ENCODE measurements around the gene MYF5.

DNA sequence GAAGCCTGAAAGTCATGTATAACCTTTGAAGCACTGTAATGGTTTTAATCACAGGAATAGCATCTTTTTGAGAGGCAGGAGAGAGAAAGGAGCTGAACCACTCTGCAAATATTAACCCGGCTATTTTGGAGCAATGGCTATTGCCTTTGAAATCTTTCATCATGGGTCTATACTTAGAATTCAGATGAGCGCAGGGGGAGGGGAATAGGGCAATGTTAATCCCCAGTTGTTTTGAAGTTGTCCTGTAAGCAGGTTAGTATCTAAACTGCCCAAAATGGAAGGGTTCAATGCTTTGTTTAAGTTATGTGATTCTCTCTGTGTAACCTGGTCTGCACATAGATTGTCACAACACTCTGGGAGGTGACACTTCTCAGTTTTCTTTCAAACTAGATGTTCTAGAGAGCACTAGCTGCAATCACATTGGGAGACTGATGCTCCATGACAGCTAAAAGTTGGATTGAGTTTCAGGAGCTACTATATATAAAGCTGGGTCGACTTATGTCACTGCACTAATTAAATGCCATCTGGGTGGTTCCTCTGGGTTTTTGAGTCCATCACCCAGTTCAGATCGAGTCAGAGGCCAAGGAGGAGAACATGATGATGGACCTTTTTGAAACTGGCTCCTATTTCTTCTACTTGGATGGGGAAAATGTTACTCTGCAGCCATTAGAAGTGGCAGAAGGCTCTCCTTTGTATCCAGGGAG lies 9.4 kb upstream of the MYF5 start, which contains the start of gene MYF6:
- TF ChIP-seq EP300 (IDR thresholded peaks at IDR 0.05) (no peak), POLR2A (IDR thresholded peaks at IDR 0.05) (no peak)
- TF ChIP-seq, protein P1, sequence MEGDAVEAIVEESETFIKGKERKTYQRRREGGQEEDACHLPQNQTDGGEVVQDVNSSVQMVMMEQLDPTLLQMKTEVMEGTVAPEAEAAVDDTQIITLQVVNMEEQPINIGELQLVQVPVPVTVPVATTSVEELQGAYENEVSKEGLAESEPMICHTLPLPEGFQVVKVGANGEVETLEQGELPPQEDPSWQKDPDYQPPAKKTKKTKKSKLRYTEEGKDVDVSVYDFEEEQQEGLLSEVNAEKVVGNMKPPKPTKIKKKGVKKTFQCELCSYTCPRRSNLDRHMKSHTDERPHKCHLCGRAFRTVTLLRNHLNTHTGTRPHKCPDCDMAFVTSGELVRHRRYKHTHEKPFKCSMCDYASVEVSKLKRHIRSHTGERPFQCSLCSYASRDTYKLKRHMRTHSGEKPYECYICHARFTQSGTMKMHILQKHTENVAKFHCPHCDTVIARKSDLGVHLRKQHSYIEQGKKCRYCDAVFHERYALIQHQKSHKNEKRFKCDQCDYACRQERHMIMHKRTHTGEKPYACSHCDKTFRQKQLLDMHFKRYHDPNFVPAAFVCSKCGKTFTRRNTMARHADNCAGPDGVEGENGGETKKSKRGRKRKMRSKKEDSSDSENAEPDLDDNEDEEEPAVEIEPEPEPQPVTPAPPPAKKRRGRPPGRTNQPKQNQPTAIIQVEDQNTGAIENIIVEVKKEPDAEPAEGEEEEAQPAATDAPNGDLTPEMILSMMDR (IDR thresholded peaks at IDR 0.05): no peak
